Right lobe of liver (tissue), 6 donors: Measurements from ENCODE around the gene PPP1R27. TPM values are rescaled to one million over a fixed set of nuclear protein-coding genes. Genes with fewer than 3 reads are reported as not detected.

Source experiments
- ATAC-seq, 4 donors: fragments of 200-7000 bp; cut with Tn5 transposase; one replicate each; pipeline ENCODE4 v1.9.1; 2020; ENCODE audit warnings: mild to moderate bottlenecking in 4 of 4, moderate library complexity in 4 of 4
- DNase-seq, 3 donors: peaks; one replicate each; pipeline ENCODE4 v3.0.0-alpha.2; 2020
- H3K27ac ChIP-seq, 3 donors: fragments of 200-600 bp; one replicate each; pipeline ENCODE4 v1.8.0; 2022
- H3K27me3 ChIP-seq, 2 donors: fragments of 200-600 bp; one replicate each; pipeline ENCODE4 v1.8.0; 2022
- H3K36me3 ChIP-seq, 4 donors: fragments of 200-600 bp; sonication (generic) in 1 of 4; one replicate each; pipeline versions ENCODE4 v1.5.1 to v1.8.0; 2017 to 2022; ENCODE audit warnings: control low read depth in 1 of 4
- H3K4me1 ChIP-seq, 4 donors: fragments of 200-600 bp; sonication (generic) in 1 of 4; one replicate each; pipeline versions ENCODE4 v1.5.1 to v1.8.0; 2017 to 2022; ENCODE audit warnings: control low read depth in 1 of 4
- H3K4me3 ChIP-seq, 3 donors: fragments of 200-600 bp; one replicate each; pipeline ENCODE4 v1.8.0; 2022
- H3K9me3 ChIP-seq, 4 donors: fragments of 200-600 bp; sonication (generic) in 1 of 4; one replicate each; pipeline versions ENCODE4 v1.5.1 to v1.8.0; 2017 to 2022; ENCODE audit warnings: control low read depth in 1 of 4
- POLR2A ChIP-seq: fragments of 450-650 bp; IDR thresholded peaks from one replicate; pipeline ENCODE4 v1.6.1; 2017; ENCODE audit warnings: antibody characterized with exemption, mild to moderate bottlenecking
- WGBS: methylation state at CpG from one replicate; pipeline ENCODE4 v1.1.6; 2018; ENCODE audit warnings: low coverage, low lambda C conversion rate; ENCODE audit not compliant: insufficient coverage; ENCODE audit errors: missing lambda C conversion rate; 5-methylcytosine and 5-hydroxymethylcytosine counted together
- intact Hi-C, 2 donors: fragments of 100-400 bp; cut with DNase I; formaldehyde crosslinking; loops; one replicate each; pipeline versions ENCODE4 v1.11.2 to v1.14.1; 2022
- total RNA-seq, 6 experiments: library from RNA; depleted of rRNA in 2 of 6; stranded (reverse); fragments of >200 nt in 2 of 6; fragmentation: NEBNext Ultra II Directional in 3 of 6; extraction: Animal tissue kit (Norgen Biotek cat#: 25700) in 3 of 6; gene quantifications; one replicate each; pipeline versions ENCODE4 v1.1.0 to v1.2.4, GENCODE V29; 2016 to 2023
- TF ChIP-seq, protein P1 (sequence below), 4 donors: fragments of 200-600 bp in 3 of 4; fragments of 450-650 bp in 1 of 4; IDR thresholded peaks; one replicate each; pipeline versions ENCODE4 v1.5.1 to v1.8.0; 2016 to 2022; ENCODE audit warnings: antibody characterized with exemption in 4 of 4, mild to moderate bottlenecking in 2 of 4
- donor health status: DM: no; HTN: yes; CAD: no.
- donor health status: DM: no; HTN: no; CAD: no.
- donor health status: DM: no; HTN: no; CAD: no.
- donor health status: DM: no; HTN: yes; CAD: no.
- donor health status: DM: no; HTN: yes; CAD: no.

Gene PPP1R27
- total RNA-seq, 6 experiments from 2014 or later: 0.27 to 0.62 (median 0.40) TPM; not detected in 3

GRCh38 chr17:81805707-81806460 is 29.0 kb downstream of the PPP1R27 start:
- Histone ChIP-seq H3K36me3 (no peaks in the 10 kb centered on the region), H3K27me3 (no peaks in the 10 kb centered on the region), H3K4me1 (peaks cover 0 to 17% (median 6%) of the 10 kb centered on the region in 4 donors), H3K4me3 (peak overlapping the region in 2 of 3 donors; percentile 70 to 86), H3K9me3 (no peaks in the 10 kb centered on the region), H3K27ac (peak overlapping the region in 1 of 3 donors; percentile 79)
- ATAC-seq (no peak), DNase-seq (peak in 1 of 3 donors; percentile 45)
- intact Hi-C loops: no loop called here
- TF ChIP-seq, protein P1, sequence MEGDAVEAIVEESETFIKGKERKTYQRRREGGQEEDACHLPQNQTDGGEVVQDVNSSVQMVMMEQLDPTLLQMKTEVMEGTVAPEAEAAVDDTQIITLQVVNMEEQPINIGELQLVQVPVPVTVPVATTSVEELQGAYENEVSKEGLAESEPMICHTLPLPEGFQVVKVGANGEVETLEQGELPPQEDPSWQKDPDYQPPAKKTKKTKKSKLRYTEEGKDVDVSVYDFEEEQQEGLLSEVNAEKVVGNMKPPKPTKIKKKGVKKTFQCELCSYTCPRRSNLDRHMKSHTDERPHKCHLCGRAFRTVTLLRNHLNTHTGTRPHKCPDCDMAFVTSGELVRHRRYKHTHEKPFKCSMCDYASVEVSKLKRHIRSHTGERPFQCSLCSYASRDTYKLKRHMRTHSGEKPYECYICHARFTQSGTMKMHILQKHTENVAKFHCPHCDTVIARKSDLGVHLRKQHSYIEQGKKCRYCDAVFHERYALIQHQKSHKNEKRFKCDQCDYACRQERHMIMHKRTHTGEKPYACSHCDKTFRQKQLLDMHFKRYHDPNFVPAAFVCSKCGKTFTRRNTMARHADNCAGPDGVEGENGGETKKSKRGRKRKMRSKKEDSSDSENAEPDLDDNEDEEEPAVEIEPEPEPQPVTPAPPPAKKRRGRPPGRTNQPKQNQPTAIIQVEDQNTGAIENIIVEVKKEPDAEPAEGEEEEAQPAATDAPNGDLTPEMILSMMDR (IDR thresholded peaks at IDR 0.05): no peak
- no peak for TF ChIP-seq POLR2A
- WGBS: 40% methylated on average over 3 of the region's 18 CpGs

- no peak for TF ChIP-seq POLR2A
- TF ChIP-seq, protein P1 (IDR thresholded peaks at IDR 0.05): no peak
- Histone ChIP-seq H3K9me3 (no peaks in the 10 kb centered on the region), H3K36me3 (no peaks in the 10 kb centered on the region), H3K27ac (peak overlapping the region in 2 of 3 donors; percentile 79 to 80), H3K4me3 (peak overlapping the region; percentile 54 to 86 (median 70)), H3K27me3 (no peaks in the 10 kb centered on the region), H3K4me1 (peaks cover 0 to 17% (median 6%) of the 10 kb centered on the region in 4 donors)
- peak; percentile 68 to 78 (median 76) for ATAC-seq
- 8% methylated on average over 12 of the region's 65 CpGs for WGBS
- intact Hi-C loops: no loop called here
- peak; percentile 57 to 87 (median 82) for DNase-seq
These were observed 30.1 kb downstream of the PPP1R27 start for GRCh38 chr17:81804559-81805399.

GRCh38 chr17:81803728-81804558 is 30.9 kb downstream of the PPP1R27 start, which contains the start of gene GCGR:
TSS of gene GCGR (plus strand) at chr17:81804150. CDS start at chr17:81809019, 4,869 bp downstream.
- 0% methylated on average over 18 of the region's 110 CpGs for WGBS
- Histone ChIP-seq H3K9me3 (no peaks in the 10 kb centered on the region), H3K4me3 (peak within 1 kb of the TSS; percentile 54 to 86 (median 70)), H3K4me1 (peaks cover 0 to 17% (median 6%) of the 10 kb centered on the region in 4 donors), H3K27me3 (no peaks in the 10 kb centered on the region), H3K36me3 (no peaks in the 10 kb centered on the region), H3K27ac (peak within 1 kb of the TSS in 2 of 3 donors; percentile 79 to 80)
- peak in 2 of 4 donors; percentile 7 to 23 for ATAC-seq
- DNase-seq: peak in 2 of 3 donors; percentile 49 to 60
- intact Hi-C loops: no loop called here
- TF ChIP-seq POLR2A: no peak
- TF ChIP-seq, protein P1 (IDR thresholded peaks at IDR 0.05): no peak
